BLaER1 (cell line): ENCODE data around the gene EDRF1.

Experiments used
- H3K27ac ChIP-seq: shearing (Covaris generic); formaldehyde crosslinking; 2 replicates; pipeline ENCODE4 v1.8.1; 2022
- H3K27me3 ChIP-seq: shearing (Covaris generic); formaldehyde crosslinking; 2 replicates; pipeline ENCODE4 v1.8.1; 2022
- H3K36me3 ChIP-seq: shearing (Covaris generic); formaldehyde crosslinking; 2 replicates; pipeline ENCODE4 v1.8.1; 2022
- H3K4me1 ChIP-seq: shearing (Covaris generic); formaldehyde crosslinking; 2 replicates; pipeline ENCODE4 v1.8.1; 2022
- H3K4me2 ChIP-seq: shearing (Covaris generic); formaldehyde crosslinking; 2 replicates; pipeline ENCODE4 v1.8.1; 2022
- H3K4me3 ChIP-seq: shearing (Covaris generic); formaldehyde crosslinking; 2 replicates; pipeline ENCODE4 v1.8.1; 2022
- H3K9ac ChIP-seq: shearing (Covaris generic); formaldehyde crosslinking; 2 replicates; pipeline ENCODE4 v1.8.1; 2022
- H3K9me3 ChIP-seq: shearing (Covaris generic); formaldehyde crosslinking; 2 replicates; pipeline ENCODE4 v1.8.1; 2022
- H4K20me1 ChIP-seq: shearing (Covaris generic); formaldehyde crosslinking; 2 replicates; pipeline ENCODE4 v1.8.1; 2022
- Cebpa-rat ChIP-seq: shearing (Covaris generic); IDR thresholded peaks from 2 replicates; pipeline ENCODE4 v1.8.1; 2022

The EDRF1 gene

GRCh38 chr10:125762692-125763648 lies 43.5 kb downstream of the EDRF1 start:
- no peak overlapping the region for H3K27ac ChIP-seq
- no peak for TF ChIP-seq Cebpa-rat

GRCh38 chr10:125765835-125766234 lies 46.3 kb downstream of the EDRF1 start:
- Histone ChIP-seq H3K9me3 (no peaks in the 10 kb centered on the region), H3K27ac (no peak overlapping the region), H3K9ac (no peak overlapping the region), H3K27me3 (no peaks in the 10 kb centered on the region), H4K20me1 (no peaks in the 10 kb centered on the region), H3K4me1 (no peaks in the 10 kb centered on the region), H3K36me3 (peaks cover 80% of the 10 kb centered on the region), H3K4me3 (no peak overlapping the region), H3K4me2 (no peak overlapping the region)
- TF ChIP-seq Cebpa-rat: no peak

More at GRCh38 chr10:125762692-125763648, 43.5 kb downstream of the EDRF1 start:
- no peaks in the 10 kb centered on the region for H3K9me3 ChIP-seq
- no peaks in the 10 kb centered on the region for H3K4me1 ChIP-seq
- H3K36me3 ChIP-seq: peaks cover 97% of the 10 kb centered on the region
- H4K20me1 ChIP-seq: no peaks in the 10 kb centered on the region
- no peak overlapping the region for H3K4me3 ChIP-seq
- no peak overlapping the region for H3K4me2 ChIP-seq
- H3K9ac ChIP-seq: no peak overlapping the region
- no peaks in the 10 kb centered on the region for H3K27me3 ChIP-seq

GRCh38 chr10:125766511-125766910 lies 47.0 kb downstream of the EDRF1 start:
- no peak overlapping the region for H3K9ac ChIP-seq
- no peak overlapping the region for H3K4me3 ChIP-seq
- no peaks in the 10 kb centered on the region for H3K27me3 ChIP-seq
- H3K9me3 ChIP-seq: no peaks in the 10 kb centered on the region
- no peaks in the 10 kb centered on the region for H3K4me1 ChIP-seq
- no peak overlapping the region for H3K27ac ChIP-seq
- H4K20me1 ChIP-seq: no peaks in the 10 kb centered on the region
- H3K36me3 ChIP-seq: peaks cover 73% of the 10 kb centered on the region
- H3K4me2 ChIP-seq: no peak overlapping the region
- no peak for TF ChIP-seq Cebpa-rat

- Histone ChIP-seq H3K4me1 (no peaks in the 10 kb centered on the region), H3K4me2 (no peak overlapping the region), H3K4me3 (no peak overlapping the region), H3K9me3 (no peaks in the 10 kb centered on the region), H3K9ac (no peak overlapping the region), H3K27ac (no peak overlapping the region), H4K20me1 (no peaks in the 10 kb centered on the region), H3K36me3 (peaks cover 55% of the 10 kb centered on the region), H3K27me3 (no peaks in the 10 kb centered on the region)
- no peak for TF ChIP-seq Cebpa-rat
These were observed 48.8 kb downstream of the EDRF1 start for GRCh38 chr10:125768219-125768855.

- Histone ChIP-seq H3K9ac (no peak overlapping the region), H3K4me2 (no peak overlapping the region), H3K4me1 (no peaks in the 10 kb centered on the region), H4K20me1 (no peaks in the 10 kb centered on the region), H3K27me3 (no peaks in the 10 kb centered on the region), H3K4me3 (no peak overlapping the region), H3K27ac (no peak overlapping the region), H3K9me3 (no peaks in the 10 kb centered on the region), H3K36me3 (peaks cover 47% of the 10 kb centered on the region)
- TF ChIP-seq Cebpa-rat: no peak
These were observed 49.7 kb downstream of the EDRF1 start for GRCh38 chr10:125769175-125769574.

GRCh38 chr10:125770844-125771243 lies 51.3 kb downstream of the EDRF1 start:
- no peak for TF ChIP-seq Cebpa-rat
- no peaks in the 10 kb centered on the region for H3K27me3 ChIP-seq
- H3K4me2 ChIP-seq: no peak overlapping the region
- no peak overlapping the region for H3K4me3 ChIP-seq
- no peaks in the 10 kb centered on the region for H3K9me3 ChIP-seq
- no peaks in the 10 kb centered on the region for H4K20me1 ChIP-seq
- H3K27ac ChIP-seq: no peak overlapping the region
- H3K9ac ChIP-seq: no peak overlapping the region
- peaks cover 30% of the 10 kb centered on the region for H3K36me3 ChIP-seq
- H3K4me1 ChIP-seq: no peaks in the 10 kb centered on the region

- Histone ChIP-seq H3K4me2 (no peak overlapping the region), H3K27me3 (no peaks in the 10 kb centered on the region), H3K27ac (no peak overlapping the region), H3K9ac (no peak overlapping the region), H3K4me3 (no peak overlapping the region), H3K9me3 (no peaks in the 10 kb centered on the region), H4K20me1 (no peaks in the 10 kb centered on the region), H3K36me3 (peaks cover 17% of the 10 kb centered on the region), H3K4me1 (no peaks in the 10 kb centered on the region)
- no peak for TF ChIP-seq Cebpa-rat
These were observed 52.8 kb downstream of the EDRF1 start for GRCh38 chr10:125772112-125772863.

GRCh38 chr10:125772864-125773180 lies 53.3 kb downstream of the EDRF1 start:
- no peak for TF ChIP-seq Cebpa-rat
- H3K9me3 ChIP-seq: no peaks in the 10 kb centered on the region
- H3K4me1 ChIP-seq: no peaks in the 10 kb centered on the region
- H3K4me2 ChIP-seq: no peak overlapping the region
- H4K20me1 ChIP-seq: no peaks in the 10 kb centered on the region
- no peak overlapping the region for H3K4me3 ChIP-seq
- no peak overlapping the region for H3K27ac ChIP-seq
- no peaks in the 10 kb centered on the region for H3K27me3 ChIP-seq
- H3K36me3 ChIP-seq: peaks cover 11% of the 10 kb centered on the region
- no peak overlapping the region for H3K9ac ChIP-seq

GRCh38 chr10:125773687-125774543 lies 54.4 kb downstream of the EDRF1 start:
- H3K27ac ChIP-seq: no peak overlapping the region
- no peak overlapping the region for H3K9ac ChIP-seq
- TF ChIP-seq Cebpa-rat: no peak
- H3K9me3 ChIP-seq: peaks cover 3% of the 10 kb centered on the region; the same call in 1 of the 2 replicates
- no peaks in the 10 kb centered on the region for H3K4me1 ChIP-seq
- no peak overlapping the region for H3K4me2 ChIP-seq
- H3K36me3 ChIP-seq: peaks cover 5% of the 10 kb centered on the region
- H3K27me3 ChIP-seq: no peaks in the 10 kb centered on the region
- no peaks in the 10 kb centered on the region for H4K20me1 ChIP-seq
- no peak overlapping the region for H3K4me3 ChIP-seq
